SU-DHL-6 (cell line): Measurements from ENCODE around the gene TBPL1.

Experiments
- H2AFZ ChIP-seq: fragments of 200-600 bp; sonication (generic); 2 replicates; pipeline ENCODE4 v1.6.1; 2014; ENCODE audit warnings: low read depth, mild to moderate bottlenecking, moderate library complexity, mixed read lengths, antibody characterized with exemption, low read length; ENCODE audit not compliant: severe bottlenecking
- H3F3A ChIP-seq: fragments of 200-600 bp; shearing (Covaris generic); 2 replicates; pipeline ENCODE4 v1.6.0; 2016; ENCODE audit warnings: antibody characterized with exemption, mild to moderate bottlenecking; ENCODE audit not compliant: insufficient read depth
- H3K27ac ChIP-seq: fragments of 200-600 bp; sonication (generic); 2 replicates; pipeline ENCODE4 v1.5.1; 2016; ENCODE audit warnings: low read depth, mild to moderate bottlenecking, low read length, moderate library complexity, mixed read lengths
- H3K27me3 ChIP-seq: fragments of 200-600 bp; sonication (generic), shearing (Covaris generic); 2 replicates; pipeline ENCODE4 v1.6.0; 2014; ENCODE audit warnings: mild to moderate bottlenecking, low read length
- H3K36me3 ChIP-seq: fragments of 200-600 bp; sonication (generic); 2 replicates; pipeline ENCODE4 v1.6.1; 2014; ENCODE audit warnings: mild to moderate bottlenecking, low read length, mixed read lengths
- H3K4me2 ChIP-seq: fragments of 300-600, 200-600 bp; shearing (Covaris generic), sonication (generic); 2 replicates; pipeline ENCODE4 v1.6.0; 2014; ENCODE audit warnings: low read length, low read depth, mild to moderate bottlenecking; ENCODE audit not compliant: poor library complexity, severe bottlenecking
- H3K4me3 ChIP-seq: fragments of 200-600 bp; sonication (generic); 2 replicates; pipeline ENCODE4 v1.5.1; 2014; ENCODE audit warnings: antibody characterized with exemption, low read length, mild to moderate bottlenecking, mixed read lengths; ENCODE audit not compliant: insufficient read depth, poor library complexity, severe bottlenecking
- H3K79me2 ChIP-seq: fragments of 200-600 bp; sonication (generic); 2 replicates; pipeline ENCODE4 v1.6.1; 2014; ENCODE audit warnings: mild to moderate bottlenecking, low read length, moderate library complexity; ENCODE audit not compliant: insufficient read depth
- H3K9ac ChIP-seq: fragments of 200-600 bp; sonication (generic); 2 replicates; pipeline ENCODE4 v1.7.0; 2014; ENCODE audit warnings: mild to moderate bottlenecking, low read length
- H3K9me2 ChIP-seq: fragments of 200-600 bp; sonication (generic); replicated peaks from 2 replicates; pipeline ENCODE4 v1.6.1; 2014; ENCODE audit warnings: low read length; ENCODE audit not compliant: insufficient read depth
- H3K9me3 ChIP-seq: fragments of 200-600 bp; sonication (generic); 2 replicates; pipeline ENCODE4 v1.6.1; 2014; ENCODE audit warnings: low read length, mixed read lengths; ENCODE audit not compliant: insufficient read depth
- H4K20me1 ChIP-seq: fragments of 200-600 bp; sonication (generic); 2 replicates; pipeline ENCODE4 v1.6.1; 2014; ENCODE audit warnings: low read depth, mild to moderate bottlenecking, antibody characterized with exemption, low read length, moderate library complexity, mixed read lengths
- EZH2phosphoT487 ChIP-seq: fragments of 200-600 bp; sonication (generic), shearing (Covaris generic); conservative IDR thresholded peaks from 2 replicates; pipeline ENCODE4 v1.6.1; 2018; ENCODE audit warnings: mild to moderate bottlenecking, antibody characterized with exemption, low read length, moderate library complexity, mixed read lengths
- TF ChIP-seq, protein P1 (sequence below): fragments of 200-600 bp; sonication (generic); IDR thresholded peaks from one replicate; pipeline ENCODE4 v1.5.1; 2017; ENCODE audit warnings: antibody characterized with exemption, mild to moderate bottlenecking, low read length, moderate library complexity; ENCODE audit not compliant: insufficient read depth, poor library complexity, severe bottlenecking

The TBPL1 gene

DNA sequence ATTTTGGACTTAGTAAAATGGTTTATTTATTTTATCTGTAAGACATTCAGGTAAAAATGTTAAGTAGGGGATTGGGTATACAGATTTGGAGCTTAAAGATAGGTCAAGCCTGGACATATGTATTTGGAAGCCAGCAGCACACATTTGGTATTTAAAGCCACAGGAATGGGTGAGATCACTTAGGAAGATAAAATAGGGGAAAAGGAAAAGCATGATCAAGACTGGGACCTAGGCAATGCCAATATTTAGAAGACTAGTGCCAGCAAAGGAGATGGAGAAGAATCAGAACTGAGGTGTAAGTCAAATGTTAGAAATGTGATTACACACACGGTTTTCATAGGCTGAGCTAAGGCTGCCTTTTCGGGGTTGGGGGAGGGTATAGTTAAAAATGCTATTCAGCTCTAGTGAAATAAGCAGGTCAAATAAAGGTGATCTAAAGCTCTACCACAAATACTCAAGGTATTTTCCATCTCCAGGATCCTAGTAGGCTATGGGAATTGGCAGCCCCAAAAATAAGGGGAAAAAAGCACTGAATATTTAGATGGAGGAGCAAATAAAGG, 78.8 kb downstream of the TBPL1 start:
- H3K79me2 ChIP-seq = no peaks in the 10 kb centered on the region
- TF ChIP-seq EZH2phosphoT487 = no peak
- TF ChIP-seq, protein P1, sequence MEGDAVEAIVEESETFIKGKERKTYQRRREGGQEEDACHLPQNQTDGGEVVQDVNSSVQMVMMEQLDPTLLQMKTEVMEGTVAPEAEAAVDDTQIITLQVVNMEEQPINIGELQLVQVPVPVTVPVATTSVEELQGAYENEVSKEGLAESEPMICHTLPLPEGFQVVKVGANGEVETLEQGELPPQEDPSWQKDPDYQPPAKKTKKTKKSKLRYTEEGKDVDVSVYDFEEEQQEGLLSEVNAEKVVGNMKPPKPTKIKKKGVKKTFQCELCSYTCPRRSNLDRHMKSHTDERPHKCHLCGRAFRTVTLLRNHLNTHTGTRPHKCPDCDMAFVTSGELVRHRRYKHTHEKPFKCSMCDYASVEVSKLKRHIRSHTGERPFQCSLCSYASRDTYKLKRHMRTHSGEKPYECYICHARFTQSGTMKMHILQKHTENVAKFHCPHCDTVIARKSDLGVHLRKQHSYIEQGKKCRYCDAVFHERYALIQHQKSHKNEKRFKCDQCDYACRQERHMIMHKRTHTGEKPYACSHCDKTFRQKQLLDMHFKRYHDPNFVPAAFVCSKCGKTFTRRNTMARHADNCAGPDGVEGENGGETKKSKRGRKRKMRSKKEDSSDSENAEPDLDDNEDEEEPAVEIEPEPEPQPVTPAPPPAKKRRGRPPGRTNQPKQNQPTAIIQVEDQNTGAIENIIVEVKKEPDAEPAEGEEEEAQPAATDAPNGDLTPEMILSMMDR = no peak
- no peaks in the 10 kb centered on the region for H3K36me3 ChIP-seq
- H3K9ac ChIP-seq = no peak overlapping the region
- no peak overlapping the region for H3K4me2 ChIP-seq
- no peak overlapping the region for H3K4me3 ChIP-seq
- H3K9me2 ChIP-seq = no peaks in the 10 kb centered on the region
- no peaks in the 10 kb centered on the region for H4K20me1 ChIP-seq
- H3K27ac ChIP-seq = no peak overlapping the region
- no peak overlapping the region for H2AFZ ChIP-seq
- no peaks in the 10 kb centered on the region for H3K9me3 ChIP-seq
- H3K27me3 ChIP-seq = no peaks in the 10 kb centered on the region
- no peaks in the 10 kb centered on the region for H3F3A ChIP-seq

DNA sequence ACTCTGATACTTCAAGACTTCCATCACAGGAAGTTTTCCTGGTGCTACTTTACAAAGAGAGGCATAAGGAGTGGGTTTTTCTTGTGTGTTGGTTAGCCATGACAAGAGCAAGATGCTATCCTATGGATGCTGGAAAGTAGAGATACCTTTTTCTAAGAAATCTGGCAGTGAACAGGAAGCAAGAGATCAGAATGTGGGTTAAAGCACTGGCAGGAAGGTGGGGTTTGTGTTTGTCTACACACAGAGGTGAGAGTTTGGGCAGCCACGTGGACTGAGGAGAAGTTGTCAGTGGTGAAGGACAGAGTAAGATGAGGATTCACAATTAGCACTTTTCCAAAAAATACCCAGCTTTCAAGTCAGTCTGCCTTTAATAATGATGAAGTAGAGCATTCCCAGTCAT, 81.5 kb downstream of the TBPL1 start:
- Histone ChIP-seq H3K27me3 (no peaks in the 10 kb centered on the region), H3K9ac (no peak overlapping the region), H3K27ac (no peak overlapping the region), H3K9me3 (no peaks in the 10 kb centered on the region), H3K4me3 (no peak overlapping the region), H3K79me2 (no peaks in the 10 kb centered on the region), H3K36me3 (no peaks in the 10 kb centered on the region), H3K9me2 (no peaks in the 10 kb centered on the region), H3F3A (no peaks in the 10 kb centered on the region), H2AFZ (no peak overlapping the region), H3K4me2 (no peak overlapping the region), H4K20me1 (no peaks in the 10 kb centered on the region)
- no peak for TF ChIP-seq EZH2phosphoT487

DNA sequence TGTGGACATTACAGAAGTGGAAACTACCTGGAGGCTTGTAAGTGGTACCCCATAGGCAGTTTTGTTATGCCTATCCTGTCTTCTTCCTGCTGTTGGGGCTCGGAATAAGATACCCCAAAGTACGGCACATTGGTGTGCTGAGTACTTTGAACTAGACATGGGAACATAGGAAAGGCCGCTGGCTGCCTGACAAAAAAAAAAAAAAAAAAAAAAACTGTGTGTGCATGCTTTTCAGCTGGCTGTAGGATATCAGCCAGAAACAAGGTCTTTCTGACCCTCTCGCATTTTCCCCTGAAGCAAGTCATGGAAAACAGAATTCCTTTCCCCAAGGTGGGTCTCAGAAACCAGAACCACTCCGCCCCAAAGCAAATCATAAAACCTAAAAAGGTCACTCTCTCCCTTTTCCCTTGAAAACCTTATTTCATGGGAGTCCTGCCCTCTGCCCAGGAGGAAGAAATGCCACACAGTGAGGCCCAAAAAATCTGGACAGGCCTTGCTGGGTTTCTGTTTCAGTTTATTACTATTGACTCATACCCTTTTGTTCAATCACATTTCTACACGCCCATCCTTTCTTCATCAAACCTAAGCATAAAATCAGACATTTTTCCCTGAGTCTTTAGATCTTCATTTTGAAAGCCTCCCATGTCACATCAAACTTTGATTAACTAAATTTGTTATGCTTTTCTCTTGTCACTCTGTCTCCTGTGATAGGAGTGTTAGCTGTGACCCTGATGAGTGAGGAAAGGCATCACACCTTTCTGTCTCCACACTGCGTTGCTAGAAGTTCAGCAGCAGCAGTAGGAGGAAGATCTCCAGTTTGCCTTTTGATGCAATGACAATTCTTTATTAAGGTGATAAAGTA, 82.2 kb downstream of the TBPL1 start:
- H3K79me2 ChIP-seq = no peaks in the 10 kb centered on the region
- no peaks in the 10 kb centered on the region for H3K36me3 ChIP-seq
- no peak overlapping the region for H2AFZ ChIP-seq
- no peak for TF ChIP-seq EZH2phosphoT487
- TF ChIP-seq, protein P1 = no peak
- H3K9ac ChIP-seq = no peak overlapping the region
- H3K9me2 ChIP-seq = no peaks in the 10 kb centered on the region
- no peaks in the 10 kb centered on the region for H4K20me1 ChIP-seq
- H3K9me3 ChIP-seq = no peaks in the 10 kb centered on the region
- no peak overlapping the region for H3K4me2 ChIP-seq
- no peak overlapping the region for H3K4me3 ChIP-seq
- no peaks in the 10 kb centered on the region for H3F3A ChIP-seq
- H3K27ac ChIP-seq = no peak overlapping the region
- H3K27me3 ChIP-seq = no peaks in the 10 kb centered on the region

DNA sequence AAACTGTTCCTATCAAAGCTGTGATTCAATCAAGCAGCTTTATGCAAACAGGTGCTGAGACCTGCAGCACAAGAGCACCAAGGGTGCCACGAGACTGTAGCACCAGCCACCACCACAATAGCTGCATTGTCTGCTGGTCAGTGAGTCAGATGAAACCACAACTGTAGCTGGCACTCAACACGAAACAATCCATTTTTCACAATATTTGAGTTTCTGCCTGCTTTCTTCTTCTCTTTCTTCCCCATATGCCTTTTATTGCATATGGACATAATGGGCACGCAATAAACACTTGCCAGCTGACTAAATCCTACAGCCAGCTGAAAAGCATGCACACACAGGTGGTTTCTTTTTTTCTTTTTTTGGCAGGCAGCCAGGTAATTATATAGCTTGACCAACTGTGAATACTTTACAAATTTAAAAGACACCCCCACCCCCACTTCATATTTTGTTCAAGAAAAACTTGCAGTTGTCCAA, 82.8 kb downstream of the TBPL1 start:
- Histone ChIP-seq H3F3A (no peaks in the 10 kb centered on the region), H3K79me2 (no peaks in the 10 kb centered on the region), H3K4me2 (no peak overlapping the region), H3K9me2 (no peaks in the 10 kb centered on the region), H3K4me3 (no peak overlapping the region), H3K36me3 (no peaks in the 10 kb centered on the region), H3K9me3 (no peaks in the 10 kb centered on the region), H3K27me3 (no peaks in the 10 kb centered on the region), H2AFZ (no peak overlapping the region), H3K27ac (no peak overlapping the region), H3K9ac (no peak overlapping the region), H4K20me1 (no peaks in the 10 kb centered on the region)
- no peak for TF ChIP-seq EZH2phosphoT487
- TF ChIP-seq, protein P1 = no peak
